ENCODE results near the gene ACTR3. TPM values are rescaled to one million over a fixed set of nuclear protein-coding genes. Genes with fewer than 3 reads are reported as not detected.
"Not testable (repeated sequence)": the region's sequence is repeated elsewhere in the genome, so short reads cannot be mapped to it uniquely, and the experiment has no call there.

Gene ACTR3
- total RNA-seq, 1 donor from 2014 or later, result 105 TPM

- Histone ChIP-seq H3K4me1 (no peaks in the 10 kb centered on the region), H3K4me3 (no peak overlapping the region), H3K9me3 (no peaks in the 10 kb centered on the region), H3K27ac (no peak overlapping the region), H3K36me3 (peaks cover 0 to 72% of the 10 kb centered on the region in 2 donors), H3K27me3 (no peaks in the 10 kb centered on the region)
- no peak for DNase-seq (ENCODE audit: extremely low spot score in 2 of 2)
- intact Hi-C loops (cut with DNase I), result no loop called here
- no peak for TF ChIP-seq CTCF (IDR thresholded peaks at IDR 0.05)
- TF ChIP-seq POLR2AphosphoS5 (IDR thresholded peaks at IDR 0.05; ENCODE audit: insufficient read depth in 1 of 2, low read depth in 1 of 2), result no peak
- TF ChIP-seq POLR2A (IDR thresholded peaks at IDR 0.05), result no peak
These were observed 51.0 kb downstream of the ACTR3 start for GRCh38 chr2:113940891-113941290.

- H3K4me3 ChIP-seq; intact Hi-C loops (cut with DNase I): not testable (repeated sequence)
These were observed 55.9 kb downstream of the ACTR3 start for GRCh38 chr2:113945784-113946183.

GRCh38 chr2:113950906-113951305, 61.0 kb downstream of the ACTR3 start:
- H3K4me1 ChIP-seq; intact Hi-C loops (cut with DNase I); H3K27me3 ChIP-seq; H3K4me3 ChIP-seq; H3K9me3 ChIP-seq; DNase-seq (ENCODE audit: extremely low spot score in 2 of 2); H3K27ac ChIP-seq: not testable (repeated sequence)
- peaks cover 0 to 56% of the 10 kb centered on the region in 2 donors for H3K36me3 ChIP-seq

More at GRCh38 chr2:113945784-113946183, 55.9 kb downstream of the ACTR3 start:
- not testable (repeated sequence) for DNase-seq (ENCODE audit: extremely low spot score in 2 of 2); H3K27ac ChIP-seq; H3K4me1 ChIP-seq; H3K9me3 ChIP-seq; H3K27me3 ChIP-seq
- H3K36me3 ChIP-seq, result peaks cover 0 to 68% of the 10 kb centered on the region in 2 donors

GRCh38 chr2:113961000-113961399, 71.1 kb downstream of the ACTR3 start:
- H3K27me3 ChIP-seq, result no peaks in the 10 kb centered on the region
- no peaks in the 10 kb centered on the region for H3K9me3 ChIP-seq
- H3K4me1 ChIP-seq, result no peaks in the 10 kb centered on the region
- intact Hi-C loops (cut with DNase I), result no loop called here
- no peak for TF ChIP-seq CTCF (IDR thresholded peaks at IDR 0.05)
- no peak for TF ChIP-seq POLR2AphosphoS5 (IDR thresholded peaks at IDR 0.05; ENCODE audit: insufficient read depth in 1 of 2, low read depth in 1 of 2)
- no peak for TF ChIP-seq POLR2A (IDR thresholded peaks at IDR 0.05)
- H3K4me3 ChIP-seq, result no peak overlapping the region
- H3K27ac ChIP-seq, result no peak overlapping the region
- peaks cover 0 to 18% of the 10 kb centered on the region in 2 donors for H3K36me3 ChIP-seq
- DNase-seq (ENCODE audit: extremely low spot score in 2 of 2), result no peak

GRCh38 chr2:113962692-113963480, 73.0 kb downstream of the ACTR3 start:
- Histone ChIP-seq H3K9me3 (no peaks in the 10 kb centered on the region), H3K4me1 (no peaks in the 10 kb centered on the region), H3K4me3 (no peak overlapping the region), H3K36me3 (peaks cover 0 to 4% of the 10 kb centered on the region in 2 donors), H3K27ac (no peak overlapping the region), H3K27me3 (no peaks in the 10 kb centered on the region)
- intact Hi-C loops (cut with DNase I), result no loop called here
- TF ChIP-seq POLR2AphosphoS5 (IDR thresholded peaks at IDR 0.05; ENCODE audit: insufficient read depth in 1 of 2, low read depth in 1 of 2), result no peak
- no peak for TF ChIP-seq POLR2A (IDR thresholded peaks at IDR 0.05)
- DNase-seq (ENCODE audit: extremely low spot score in 2 of 2), result no peak

- Histone ChIP-seq H3K27ac (no peak overlapping the region), H3K9me3 (no peaks in the 10 kb centered on the region), H3K36me3 (no peaks in the 10 kb centered on the region), H3K27me3 (no peaks in the 10 kb centered on the region), H3K4me3 (no peak overlapping the region), H3K4me1 (no peaks in the 10 kb centered on the region)
- TF ChIP-seq POLR2AphosphoS5 (IDR thresholded peaks at IDR 0.05; ENCODE audit: insufficient read depth in 1 of 2, low read depth in 1 of 2) (no peak), POLR2A (IDR thresholded peaks at IDR 0.05) (no peak), CTCF (IDR thresholded peaks at IDR 0.05) (no peak)
- intact Hi-C loops (cut with DNase I), result no loop called here
- DNase-seq (ENCODE audit: extremely low spot score in 2 of 2), result no peak
These were observed 74.1 kb downstream of the ACTR3 start for GRCh38 chr2:113963965-113964364.

Data from vagina (tissue), 2 donors.